ENCODE results near the gene GEMIN4. TPM values are rescaled to one million over a fixed set of nuclear protein-coding genes. Genes with fewer than 3 reads are reported as not detected.

GEMIN4 gene
- total RNA-seq, 1 experiment from 2014 or later, result 48.4 TPM

DNA sequence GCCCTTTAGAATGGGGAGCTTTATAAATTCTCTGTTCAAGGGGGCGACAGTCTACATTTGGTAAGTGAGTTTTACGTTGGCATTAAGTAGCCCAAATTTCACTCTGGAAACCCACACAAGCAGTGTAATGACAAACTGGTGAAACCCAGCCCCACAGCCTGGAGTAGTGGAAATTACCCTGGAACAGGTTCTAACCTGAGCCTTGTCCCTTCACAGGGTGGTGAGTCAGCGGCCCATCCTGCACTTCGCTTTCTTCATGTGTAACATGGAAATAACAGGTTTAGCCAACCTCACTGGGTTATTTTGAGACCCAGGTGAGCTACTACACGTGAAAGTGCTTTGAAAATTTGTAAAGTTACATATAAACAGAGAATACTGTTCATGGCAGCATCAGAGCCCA, 23.2 kb downstream of the GEMIN4 start:
- ATAC-seq (no peak), DNase-seq (ENCODE audit: low spot score) (no peak)
- TF ChIP-seq, protein P1, sequence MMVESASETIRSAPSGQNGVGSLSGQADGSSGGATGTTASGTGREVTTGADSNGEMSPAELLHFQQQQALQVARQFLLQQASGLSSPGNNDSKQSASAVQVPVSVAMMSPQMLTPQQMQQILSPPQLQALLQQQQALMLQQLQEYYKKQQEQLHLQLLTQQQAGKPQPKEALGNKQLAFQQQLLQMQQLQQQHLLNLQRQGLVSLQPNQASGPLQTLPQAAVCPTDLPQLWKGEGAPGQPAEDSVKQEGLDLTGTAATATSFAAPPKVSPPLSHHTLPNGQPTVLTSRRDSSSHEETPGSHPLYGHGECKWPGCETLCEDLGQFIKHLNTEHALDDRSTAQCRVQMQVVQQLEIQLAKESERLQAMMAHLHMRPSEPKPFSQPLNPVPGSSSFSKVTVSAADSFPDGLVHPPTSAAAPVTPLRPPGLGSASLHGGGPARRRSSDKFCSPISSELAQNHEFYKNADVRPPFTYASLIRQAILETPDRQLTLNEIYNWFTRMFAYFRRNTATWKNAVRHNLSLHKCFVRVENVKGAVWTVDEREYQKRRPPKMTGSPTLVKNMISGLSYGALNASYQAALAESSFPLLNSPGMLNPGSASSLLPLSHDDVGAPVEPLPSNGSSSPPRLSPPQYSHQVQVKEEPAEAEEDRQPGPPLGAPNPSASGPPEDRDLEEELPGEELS (CRISPR knock-in tag; IDR thresholded peaks at IDR 0.05), result no peak
- TF ChIP-seq TP53 (CRISPR knock-in tag; IDR thresholded peaks at IDR 0.05), result no peak
- TF ChIP-seq PREB (CRISPR knock-in tag; IDR thresholded peaks at IDR 0.05; ENCODE audit: borderline replicate concordance), result no peak
- TF ChIP-seq GRHL2 (CRISPR knock-in tag; IDR thresholded peaks at IDR 0.05; ENCODE audit: insufficient replicate concordance, severe bottlenecking), result no peak
- no peak for TF ChIP-seq NFE2L1 (CRISPR knock-in tag; IDR thresholded peaks at IDR 0.05)
- TF ChIP-seq ETV6 (CRISPR knock-in tag; IDR thresholded peaks at IDR 0.05), result no peak
- TF ChIP-seq ZBTB21 (CRISPR knock-in tag; IDR thresholded peaks at IDR 0.05; ENCODE audit: borderline replicate concordance), result no peak
- TF ChIP-seq ZNF423 (CRISPR knock-in tag; IDR thresholded peaks at IDR 0.05), result no peak
- Mint-ChIP-seq H3K4me1 (peaks cover 24% of the 10 kb centered on the region), H3K9me3 (no peaks in the 10 kb centered on the region), H3K36me3 (peaks cover 4% of the 10 kb centered on the region), H3K4me3 (no peak overlapping the region), H3K27ac (no peak overlapping the region), H3K27me3 (ENCODE audit: low read depth) (peaks cover 8% of the 10 kb centered on the region)
- CTCF ChIA-PET, result interaction anchor here (1.0 to 1.6 kb wide), 2 partner anchors 28 to 268 kb away, joined by 3 to 5 read pairs; partner anchors contain the start of gene TIMM22
- POLR2A ChIA-PET, result no interaction called here

DNA sequence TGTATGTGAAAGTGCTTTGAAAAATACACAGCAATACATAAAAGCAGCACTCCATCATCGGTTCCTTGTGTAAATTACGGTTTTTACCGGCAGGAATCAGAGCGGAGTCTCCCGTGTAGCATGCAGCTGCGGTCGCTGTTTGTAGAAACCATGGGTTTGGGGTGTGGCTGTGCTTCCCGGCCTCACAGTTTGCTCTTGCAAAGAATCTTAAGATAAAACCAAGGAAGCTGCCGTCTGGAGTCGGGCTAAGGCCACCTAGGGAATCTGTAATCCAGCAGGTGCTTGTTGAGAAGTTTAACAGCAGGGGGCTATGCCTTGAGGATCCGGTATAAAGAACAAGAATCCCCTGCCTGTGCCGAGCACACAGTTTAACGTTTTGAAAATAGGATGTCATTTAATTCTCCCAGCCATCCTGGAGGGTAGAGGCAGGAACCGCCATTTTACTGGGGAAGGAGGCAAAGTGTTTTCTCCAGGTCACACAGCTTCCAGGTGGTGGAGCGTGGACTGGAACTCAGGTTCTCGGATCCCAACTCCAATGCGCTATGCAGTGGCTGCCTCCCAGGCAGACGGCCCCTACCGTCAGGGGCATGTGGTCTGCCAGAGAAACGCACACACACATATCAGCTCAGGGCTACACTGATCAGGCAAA, 25.7 kb downstream of the GEMIN4 start:
- DNase-seq (ENCODE audit: low spot score), result peak; percentile 23
- peak; percentile 76 for ATAC-seq
- Mint-ChIP-seq H3K27ac (peak overlapping the region; percentile 92), H3K4me3 (peak overlapping the region; percentile 18; the same call in 1 of the 2 replicates), H3K9me3 (no peaks in the 10 kb centered on the region), H3K27me3 (ENCODE audit: low read depth) (peaks cover 5% of the 10 kb centered on the region), H3K4me1 (peaks cover 16% of the 10 kb centered on the region), H3K36me3 (no peaks in the 10 kb centered on the region)
- POLR2A ChIA-PET, result interaction anchor here (0.5 kb wide), 1 partner anchor 95 kb away, joined by 3 read pairs; no protein-coding TSS in a partner anchor
- CTCF ChIA-PET, result interaction anchor here (1.0 to 1.5 kb wide), 5 partner anchors 11 to 273 kb away, joined by 3 to 5 read pairs (median 4); partner anchors contain the start of gene TIMM22
- no peak for TF ChIP-seq GABPB1 (CRISPR knock-in tag; IDR thresholded peaks at IDR 0.05)
- no peak for TF ChIP-seq AFF4 (CRISPR knock-in tag; IDR thresholded peaks at IDR 0.05; ENCODE audit: borderline replicate concordance)
- no peak for TF ChIP-seq ZNF281 (CRISPR knock-in tag; IDR thresholded peaks at IDR 0.05)
- no peak for TF ChIP-seq ZBTB21 (CRISPR knock-in tag; IDR thresholded peaks at IDR 0.05; ENCODE audit: borderline replicate concordance)
- TF ChIP-seq ATF6 (CRISPR knock-in tag; IDR thresholded peaks at IDR 0.05), result no peak
- TF ChIP-seq GRHL2 (CRISPR knock-in tag; IDR thresholded peaks at IDR 0.05; ENCODE audit: insufficient replicate concordance, severe bottlenecking), result no peak
- no peak for TF ChIP-seq SP1 (CRISPR knock-in tag; conservative IDR thresholded peaks at IDR 0.05)
- no peak for TF ChIP-seq ZNF263 (CRISPR knock-in tag; IDR thresholded peaks at IDR 0.05; ENCODE audit: low read depth)
- TF ChIP-seq SOX15 (CRISPR knock-in tag; IDR thresholded peaks at IDR 0.05), result no peak
- TF ChIP-seq ZNF423 (CRISPR knock-in tag; IDR thresholded peaks at IDR 0.05), result no peak
- no peak for TF ChIP-seq FOXK1 (CRISPR knock-in tag; IDR thresholded peaks at IDR 0.05)
- TF ChIP-seq KAT7 (CRISPR knock-in tag; IDR thresholded peaks at IDR 0.05; ENCODE audit: borderline replicate concordance), result no peak
- TF ChIP-seq TEAD4 (CRISPR knock-in tag; IDR thresholded peaks at IDR 0.05), result no peak
- TF ChIP-seq HMGA2 (CRISPR knock-in tag; IDR thresholded peaks at IDR 0.05), result no peak
- no peak for TF ChIP-seq ZNF425 (CRISPR knock-in tag; conservative IDR thresholded peaks at IDR 0.05)

Data from WTC11 (cell line).